ENCODE results near the gene NUP188.

Gene NUP188

DNA sequence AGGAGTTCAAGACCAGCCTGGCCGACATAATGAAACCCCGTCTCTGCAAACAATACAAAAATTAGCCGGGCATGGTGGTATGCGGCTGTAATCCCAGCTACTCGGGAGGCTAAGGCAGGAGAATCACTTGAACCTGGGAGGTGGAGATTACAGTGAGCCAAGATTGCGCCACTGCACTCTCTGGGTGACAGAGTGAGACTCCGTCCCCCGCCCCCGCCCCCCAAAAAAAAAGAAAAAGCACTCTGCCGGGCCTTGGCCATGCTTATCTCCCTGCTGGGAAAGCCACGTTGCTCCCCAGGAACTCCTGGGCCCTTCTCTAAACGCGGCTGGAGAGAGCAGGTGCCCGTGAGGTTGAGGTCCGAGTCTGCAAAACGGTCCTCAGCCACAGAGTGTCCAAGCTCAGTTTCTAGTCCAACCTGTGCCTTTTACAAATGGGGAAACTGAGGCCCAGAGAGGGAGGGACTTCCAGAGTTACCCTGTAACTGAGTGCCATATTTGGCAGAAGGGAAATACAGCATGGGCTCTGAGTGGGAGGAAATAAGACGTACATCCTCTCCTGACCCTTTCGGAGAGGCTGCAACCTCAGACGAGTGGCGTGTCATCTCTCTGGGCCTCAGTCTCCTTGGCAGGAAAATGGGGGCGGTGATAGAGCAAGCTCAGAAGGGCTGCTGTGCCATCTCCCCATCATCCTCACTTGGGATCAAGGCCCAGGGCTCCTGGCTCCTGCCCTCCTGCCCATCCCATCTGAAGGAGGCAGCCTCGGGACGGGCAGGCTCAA lies 33.3 kb upstream of the NUP188 start:
- no peak for FAIRE-seq

- FAIRE-seq: no peak
Measured at GRCh38 chr9:128916204-128916603, 31.3 kb upstream of the NUP188 start.

DNA sequence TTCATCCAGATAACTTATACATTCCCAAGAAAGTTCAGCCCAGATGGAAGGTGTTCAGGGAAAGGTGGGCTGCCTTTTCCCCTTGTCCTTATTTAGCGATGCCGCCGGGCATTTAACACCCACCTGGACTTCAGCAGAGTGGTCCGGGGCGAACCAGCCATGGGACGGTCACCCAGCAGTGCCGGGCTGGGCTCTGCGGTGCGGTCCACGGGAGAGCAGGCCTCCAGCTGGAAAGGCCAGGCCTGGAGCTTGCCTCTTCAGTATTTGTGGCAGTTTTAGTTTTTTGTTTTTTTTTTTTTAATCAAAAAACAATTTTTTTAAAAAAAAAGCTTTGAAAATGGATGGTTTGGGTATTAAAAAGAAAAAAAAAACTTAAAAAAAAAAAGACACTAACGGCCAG lies 30.8 kb upstream of the NUP188 start:
- no peak for FAIRE-seq

- no peak for FAIRE-seq
Measured at GRCh38 chr9:128917151-128917849, 30.2 kb upstream of the NUP188 start.

GRCh38 chr9:128918921-128919320 lies 28.6 kb upstream of the NUP188 start:
- no peak for FAIRE-seq

DNA sequence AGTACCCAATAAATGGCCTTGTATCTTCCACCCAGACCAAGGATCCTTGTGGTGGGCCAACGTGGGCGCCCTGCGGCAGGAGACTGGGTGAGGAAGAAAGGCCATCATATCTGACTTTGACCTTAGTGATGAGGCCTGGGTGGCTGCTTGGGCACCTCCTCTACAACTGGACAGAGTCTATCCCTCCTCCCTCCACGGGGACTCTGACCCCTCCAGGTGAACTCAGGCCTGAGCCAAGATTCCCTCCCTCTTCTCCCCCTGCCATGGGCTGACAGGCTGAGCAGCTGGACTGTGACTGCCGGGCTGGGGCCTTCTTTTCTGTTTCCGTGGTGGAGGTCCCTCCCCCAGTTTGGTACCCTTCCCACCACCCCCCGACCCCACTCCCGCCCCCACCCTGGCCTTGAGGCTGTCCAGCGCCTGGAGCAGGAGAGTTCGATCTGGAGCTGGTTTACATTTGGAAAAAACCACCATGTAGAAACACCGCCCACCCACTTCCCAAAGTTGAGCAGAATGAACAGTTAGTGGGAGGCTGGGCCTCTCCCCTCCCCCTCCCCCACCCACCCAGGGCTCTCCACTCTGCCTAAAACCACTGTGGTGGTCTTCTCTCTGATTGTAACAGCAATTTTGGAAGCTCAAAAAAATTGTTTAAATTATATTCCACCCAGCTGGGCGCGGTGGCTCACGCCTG lies 28.0 kb upstream of the NUP188 start:
- no peak for FAIRE-seq

DNA sequence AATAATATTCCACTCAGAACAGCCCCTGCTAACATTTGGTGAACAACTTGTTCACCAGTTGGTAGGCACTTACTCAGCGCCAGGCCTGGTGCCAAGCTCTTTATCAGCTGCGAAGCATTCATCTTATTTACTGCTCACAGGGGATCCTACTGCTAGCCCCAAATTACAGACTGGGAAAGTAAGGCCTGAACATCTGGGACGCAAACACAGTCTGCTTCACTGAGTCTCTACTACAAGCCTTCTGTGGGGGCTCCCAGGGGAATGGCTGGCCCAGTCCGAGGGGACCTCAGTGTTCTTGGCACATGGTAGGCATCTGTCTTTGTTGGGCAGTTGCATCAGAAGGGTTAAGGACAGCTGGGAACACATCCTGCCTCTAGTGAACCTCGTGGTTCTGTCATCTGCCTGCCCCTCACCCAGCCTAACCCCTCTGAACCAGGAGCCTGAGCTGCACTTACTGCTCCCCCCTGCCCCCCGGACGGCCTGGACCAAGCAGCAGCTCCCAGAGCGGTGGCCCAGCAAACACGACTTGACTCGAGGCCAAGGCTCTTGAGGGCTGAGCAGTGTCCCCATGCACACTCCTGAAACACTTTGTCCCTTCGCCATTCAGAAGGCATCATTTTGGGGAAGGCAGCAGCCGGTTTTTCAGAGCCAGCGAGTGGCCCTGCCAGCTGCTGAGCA lies 27.0 kb upstream of the NUP188 start, which contains the start of gene PHYHD1:
Gene PHYHD1 (plus strand): TSS at position 602 of the 678 bp plus-strand sequence. CDS start 1,342 bp downstream, outside the sequence.
- FAIRE-seq: no peak

DNA sequence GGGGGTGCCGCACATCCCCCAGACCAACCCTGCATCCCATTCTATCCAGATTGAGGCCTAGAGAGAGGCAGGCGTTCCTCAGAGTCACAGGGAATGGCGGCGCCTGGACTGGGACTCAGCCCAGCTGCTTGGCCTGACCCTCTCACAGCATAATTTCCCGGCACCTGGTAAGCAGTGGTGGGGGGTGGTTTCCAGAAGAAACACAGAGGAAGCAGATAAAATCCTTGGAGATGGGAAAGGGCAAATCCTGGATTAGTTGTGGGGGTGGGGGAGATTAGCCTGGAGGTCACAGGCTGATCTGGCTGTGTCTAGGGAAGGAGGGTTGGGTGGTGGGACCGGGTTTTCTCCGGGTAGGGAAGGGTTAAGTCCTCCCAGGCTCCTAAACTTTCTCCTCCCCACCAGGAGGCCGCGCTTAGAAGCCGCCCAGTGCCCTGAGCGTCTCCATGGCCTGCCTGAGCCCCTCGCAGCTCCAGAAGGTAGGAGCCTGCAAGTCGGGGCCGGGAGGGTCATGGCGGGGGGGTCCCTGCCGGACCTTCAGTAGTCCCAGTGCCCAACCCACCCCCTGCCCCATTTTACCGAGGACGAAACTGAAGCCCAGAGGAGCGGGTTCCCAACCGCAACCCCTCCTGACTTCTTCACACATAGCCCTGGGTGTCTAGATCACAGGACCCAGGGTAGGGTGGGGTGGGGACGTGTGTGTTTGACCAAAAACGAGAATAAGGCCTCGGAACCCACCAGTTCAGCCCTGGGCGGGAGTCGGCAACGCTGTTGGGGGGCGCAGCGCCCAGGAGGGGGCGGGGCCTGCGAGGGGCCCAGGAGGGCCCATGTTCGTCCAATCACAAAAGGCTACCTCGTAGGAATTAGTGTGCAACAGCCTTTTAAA lies 25.4 kb upstream of the NUP188 start:
- no peak for FAIRE-seq

GRCh38 chr9:128923493-128923883 lies 24.0 kb upstream of the NUP188 start:
- FAIRE-seq: no peak

GRCh38 chr9:128927731-128928411 lies 19.6 kb upstream of the NUP188 start:
- no peak for FAIRE-seq

GRCh38 chr9:128928624-128929023 lies 18.9 kb upstream of the NUP188 start:
- no peak for FAIRE-seq

- FAIRE-seq: no peak
Measured at GRCh38 chr9:128929560-128929959, 17.9 kb upstream of the NUP188 start.

GRCh38 chr9:128933731-128934130 lies 13.8 kb upstream of the NUP188 start:
- no peak for FAIRE-seq

DNA sequence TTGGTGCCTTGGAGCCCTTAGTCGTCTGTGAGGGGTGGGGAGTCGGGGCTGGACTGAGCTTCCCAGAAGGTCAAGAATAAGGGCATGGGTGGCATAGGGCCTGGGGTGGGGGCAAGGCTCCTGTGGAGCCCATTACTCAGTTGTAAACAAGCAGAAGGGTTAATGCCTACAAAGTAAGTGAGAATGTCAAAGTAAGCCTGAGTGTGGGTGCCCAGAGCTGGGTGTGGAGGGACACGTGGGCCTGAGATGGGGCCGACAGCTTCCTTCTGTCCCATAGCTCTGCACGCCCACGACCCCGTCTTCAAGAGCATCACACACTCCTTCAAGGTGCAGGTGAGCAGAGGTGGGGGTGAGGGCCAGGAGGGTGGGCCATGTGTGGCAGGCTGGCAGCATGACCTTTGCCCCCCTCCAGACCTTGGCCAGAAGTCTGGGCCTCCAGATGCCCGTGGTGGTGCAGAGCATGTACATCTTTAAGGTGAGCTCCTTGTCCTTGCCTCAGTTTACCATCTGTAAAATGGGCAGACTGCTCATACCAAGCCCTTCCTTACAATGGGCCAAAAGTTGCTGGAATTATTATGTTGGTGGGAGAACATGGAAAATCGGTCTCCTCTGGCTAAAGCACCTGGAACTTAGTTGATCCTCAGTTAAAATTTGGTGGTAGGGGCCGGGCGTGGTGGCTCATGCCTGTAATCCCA lies 11.2 kb upstream of the NUP188 start:
- FAIRE-seq: no peak

GRCh38 chr9:128937310-128938165 lies 10.0 kb upstream of the NUP188 start:
- no peak for FAIRE-seq

DNA sequence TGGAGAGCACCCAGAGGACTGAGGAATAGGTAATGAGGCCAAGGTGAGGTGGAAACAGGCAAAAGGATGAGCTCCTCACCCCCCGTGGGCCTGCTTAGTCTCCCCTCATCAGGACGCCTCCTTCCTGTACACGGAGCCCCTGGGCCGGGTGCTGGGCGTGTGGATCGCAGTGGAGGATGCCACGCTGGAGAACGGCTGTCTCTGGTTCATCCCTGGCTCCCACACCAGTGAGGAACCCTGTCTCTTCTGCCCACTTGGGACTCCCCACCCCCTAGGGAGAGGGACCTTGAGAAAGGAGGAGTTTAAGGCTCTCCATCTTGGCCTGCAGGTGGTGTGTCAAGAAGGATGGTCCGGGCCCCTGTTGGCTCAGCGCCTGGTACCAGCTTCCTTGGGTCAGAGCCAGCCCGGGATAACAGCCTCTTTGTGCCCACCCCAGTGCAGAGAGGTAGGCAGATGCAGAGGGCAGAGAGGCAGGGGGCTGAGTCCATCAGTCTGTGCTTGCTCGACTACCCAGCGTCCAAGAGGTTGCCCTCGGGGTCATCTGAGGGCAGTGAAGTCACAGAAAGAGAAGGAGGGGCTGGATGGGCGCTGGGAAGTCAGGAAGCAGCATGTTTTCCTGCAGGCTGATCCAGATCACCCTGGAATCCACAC lies 7.1 kb upstream of the NUP188 start:
- FAIRE-seq: no peak

GRCh38 chr9:128940946-128941755 lies 6.3 kb upstream of the NUP188 start:
- no peak for FAIRE-seq

GRCh38 chr9:128943832-128944620 lies 3.5 kb upstream of the NUP188 start:
- FAIRE-seq: no peak

Data from TTC549 (cell line).